PC-9 (cell line): Measurements from ENCODE around the gene PLXDC2. TPM values are rescaled to one million over a fixed set of nuclear protein-coding genes. Genes with fewer than 3 reads are reported as not detected.

ENCODE experiments used
- BruUV-seq: library from RNA; stranded (reverse); fragments of 400-500 nt; replicated peaks from 2 replicates; lab custom pipeline; 2021; lab: Mats Ljungman, UMichigan
- CTCF ChIA-PET: fragments of 300-600 bp; sonication (Branson Sonifier 250); formaldehyde crosslinking; loops from one replicate; lab custom pipeline; 2022; ENCODE audit warnings: antibody characterized with exemption; lab: Charles Lee
- POLR2A ChIA-PET: fragments of 300-600 bp; sonication (Branson Sonifier 250); formaldehyde crosslinking; loops from one replicate; lab custom pipeline; 2022; ENCODE audit warnings: antibody characterized with exemption; ENCODE audit not compliant: unreplicated experiment; lab: Charles Lee
- DNase-seq, 2 experiments: peaks; one replicate each; pipeline versions ENCODE4 v3.0.0 to v3.0.0-alpha.2; 2015 to 2022; ENCODE audit warnings: mixed read lengths in 1 of 2
- H2AFZ ChIP-seq: fragments of 200-600 bp; sonication (generic); 2 replicates; pipeline ENCODE4 v1.8.1; 2017; ENCODE audit warnings: antibody characterized with exemption
- H3F3A ChIP-seq: fragments of 200-600 bp; sonication (generic); 2 replicates; pipeline ENCODE4 v1.8.1; 2017; ENCODE audit warnings: antibody characterized with exemption, mild to moderate bottlenecking, low read depth; ENCODE audit not compliant: insufficient read depth
- H3K27ac ChIP-seq: fragments of 200-600 bp; sonication (generic); 2 replicates; pipeline ENCODE4 v1.6.1; 2016; ENCODE audit warnings: mixed run types
- H3K27me3 ChIP-seq: fragments of 200-600 bp; sonication (generic); 2 replicates; pipeline ENCODE4 v1.6.1; 2016; ENCODE audit warnings: low read depth, mixed run types; ENCODE audit not compliant: insufficient read depth
- H3K36me3 ChIP-seq: fragments of 200-600 bp; sonication (generic); 2 replicates; pipeline ENCODE4 v1.6.1; 2016; ENCODE audit warnings: low read depth, mixed run types
- H3K4me1 ChIP-seq: fragments of 200-600 bp; sonication (generic); replicated peaks from 2 replicates; pipeline ENCODE4 v1.6.1; 2016; ENCODE audit warnings: mixed run types; ENCODE audit not compliant: insufficient read depth
- H3K4me2 ChIP-seq: fragments of 200-600 bp; sonication (generic); 2 replicates; pipeline ENCODE4 v1.6.1; 2017; ENCODE audit warnings: mixed run types
- H3K4me3 ChIP-seq: fragments of 200-600 bp; sonication (generic); 2 replicates; pipeline ENCODE4 v1.6.1; 2016; ENCODE audit warnings: mixed run types
- H3K79me2 ChIP-seq: fragments of 200-600 bp; sonication (generic); 2 replicates; pipeline ENCODE4 v1.6.1; 2017; ENCODE audit warnings: low read depth, mixed run types
- H3K9me2 ChIP-seq: fragments of 200-600 bp; sonication (generic); 2 replicates; pipeline ENCODE4 v1.8.1; 2017; ENCODE audit warnings: mild to moderate bottlenecking; ENCODE audit not compliant: insufficient read depth
- H3K9me3 ChIP-seq: fragments of 200-600 bp; sonication (generic); 2 replicates; pipeline ENCODE4 v1.8.1; 2016; ENCODE audit warnings: low read depth; ENCODE audit not compliant: insufficient read depth
- H4K20me1 ChIP-seq: fragments of 200-600 bp; sonication (generic); 2 replicates; pipeline ENCODE4 v1.8.1; 2017; ENCODE audit not compliant: insufficient read depth
- EZH2 ChIP-seq: fragments of 200-600 bp; sonication (generic); IDR thresholded peaks from 2 replicates; pipeline ENCODE4 v1.8.0; 2017; ENCODE audit warnings: antibody characterized with exemption, low read depth
- intact Hi-C: fragments of 100-400 bp; cut with micrococcal nuclease; formaldehyde crosslinking; loops from one replicate; pipeline ENCODE4 v1.10.0; 2022; ENCODE audit not compliant: unreplicated experiment
- total RNA-seq: library from RNA; stranded (reverse); gene quantifications from 2 replicates; pipeline ENCODE4 v1.2.3, GENCODE V29; 2021
- TF ChIP-seq, protein P1 (sequence below): fragments of 200-600 bp; sonication (generic); conservative IDR thresholded peaks from 2 replicates; pipeline ENCODE4 v1.6.1; 2017; ENCODE audit warnings: mixed run types, antibody characterized with exemption, mild to moderate bottlenecking, moderate library complexity

Gene PLXDC2
- total RNA-seq, 1 experiment from 2014 or later = not detected

DNA sequence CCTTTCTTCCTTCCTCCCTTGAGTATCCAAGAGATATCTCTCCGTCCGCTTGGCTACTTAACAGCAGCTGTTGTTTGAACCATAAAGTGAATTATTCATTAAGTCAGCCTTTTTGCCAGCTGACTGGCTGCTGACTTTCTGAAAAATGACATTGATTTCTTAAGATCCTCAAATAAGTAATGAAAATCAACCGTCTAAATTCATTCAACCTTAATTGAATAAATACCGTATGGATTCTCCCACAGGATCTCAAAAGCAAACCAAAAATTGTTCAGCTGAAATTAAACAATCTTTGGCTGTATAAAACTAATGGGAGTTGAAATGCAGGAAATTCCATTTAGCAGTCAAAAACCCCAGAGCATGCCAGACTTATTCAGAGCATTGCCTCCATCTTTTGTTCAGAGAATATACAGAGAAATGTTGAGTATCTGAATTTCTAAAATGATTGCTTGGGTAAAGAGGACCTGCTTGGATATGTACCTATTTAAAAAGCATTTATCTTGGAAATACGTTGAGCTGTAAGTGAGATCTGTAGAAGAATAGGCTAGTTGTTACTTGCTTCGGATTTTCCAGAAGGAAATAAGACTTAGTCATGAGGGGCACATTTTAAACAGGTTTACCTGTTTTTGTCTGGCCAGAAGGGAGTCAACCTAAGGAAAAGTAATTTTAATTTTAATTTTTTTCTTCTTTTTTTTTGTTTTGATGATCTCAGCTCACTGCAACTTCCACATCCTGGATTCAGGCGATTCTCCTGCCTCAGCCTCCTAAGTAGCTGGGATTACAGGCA lies 136.2 kb downstream of the PLXDC2 start:
- intact Hi-C loops = no loop called here
- CTCF ChIA-PET = no interaction called here
- POLR2A ChIA-PET = no interaction called here
- no peak overlapping the region for H3K4me3 ChIP-seq
- H3K27ac ChIP-seq = no peak overlapping the region
- H3K4me2 ChIP-seq = no peak overlapping the region
- no peaks in the 10 kb centered on the region for H3F3A ChIP-seq
- H3K9me3 ChIP-seq = no peaks in the 10 kb centered on the region
- no peaks in the 10 kb centered on the region for H4K20me1 ChIP-seq
- H2AFZ ChIP-seq = no peak overlapping the region
- TF ChIP-seq, protein P1, sequence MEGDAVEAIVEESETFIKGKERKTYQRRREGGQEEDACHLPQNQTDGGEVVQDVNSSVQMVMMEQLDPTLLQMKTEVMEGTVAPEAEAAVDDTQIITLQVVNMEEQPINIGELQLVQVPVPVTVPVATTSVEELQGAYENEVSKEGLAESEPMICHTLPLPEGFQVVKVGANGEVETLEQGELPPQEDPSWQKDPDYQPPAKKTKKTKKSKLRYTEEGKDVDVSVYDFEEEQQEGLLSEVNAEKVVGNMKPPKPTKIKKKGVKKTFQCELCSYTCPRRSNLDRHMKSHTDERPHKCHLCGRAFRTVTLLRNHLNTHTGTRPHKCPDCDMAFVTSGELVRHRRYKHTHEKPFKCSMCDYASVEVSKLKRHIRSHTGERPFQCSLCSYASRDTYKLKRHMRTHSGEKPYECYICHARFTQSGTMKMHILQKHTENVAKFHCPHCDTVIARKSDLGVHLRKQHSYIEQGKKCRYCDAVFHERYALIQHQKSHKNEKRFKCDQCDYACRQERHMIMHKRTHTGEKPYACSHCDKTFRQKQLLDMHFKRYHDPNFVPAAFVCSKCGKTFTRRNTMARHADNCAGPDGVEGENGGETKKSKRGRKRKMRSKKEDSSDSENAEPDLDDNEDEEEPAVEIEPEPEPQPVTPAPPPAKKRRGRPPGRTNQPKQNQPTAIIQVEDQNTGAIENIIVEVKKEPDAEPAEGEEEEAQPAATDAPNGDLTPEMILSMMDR = no peak
- no peak for TF ChIP-seq EZH2
- no TSS peak for BruUV-seq
- no peaks in the 10 kb centered on the region for H3K36me3 ChIP-seq
- no peaks in the 10 kb centered on the region for H3K27me3 ChIP-seq
- H3K4me1 ChIP-seq = no peaks in the 10 kb centered on the region
- no peaks in the 10 kb centered on the region for H3K9me2 ChIP-seq
- DNase-seq = no peak
- no peaks in the 10 kb centered on the region for H3K79me2 ChIP-seq

DNA sequence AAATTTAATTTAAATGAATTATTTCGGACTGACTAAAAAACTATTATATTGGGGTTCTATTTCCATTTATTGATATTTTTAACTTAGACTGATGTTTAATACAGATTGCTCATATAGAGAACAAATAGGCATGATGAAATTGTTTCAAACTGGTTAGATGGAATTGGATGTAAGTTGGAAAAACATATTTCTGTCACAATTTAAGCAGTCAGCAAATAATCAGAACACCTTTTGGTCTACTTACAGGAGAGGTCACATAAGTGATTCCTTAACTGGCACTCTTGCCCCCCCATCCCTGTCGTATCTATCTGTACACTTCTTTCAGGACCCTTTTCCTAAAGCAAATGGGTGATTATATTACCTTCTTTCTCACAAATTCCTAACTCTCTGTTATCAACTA lies 138.4 kb downstream of the PLXDC2 start:
- Histone ChIP-seq H3K27me3 (no peaks in the 10 kb centered on the region), H4K20me1 (no peaks in the 10 kb centered on the region), H3K4me1 (no peaks in the 10 kb centered on the region), H3K4me2 (no peak overlapping the region), H2AFZ (no peak overlapping the region), H3K9me3 (no peaks in the 10 kb centered on the region), H3F3A (no peaks in the 10 kb centered on the region), H3K9me2 (no peaks in the 10 kb centered on the region), H3K79me2 (no peaks in the 10 kb centered on the region), H3K27ac (no peak overlapping the region), H3K4me3 (no peak overlapping the region), H3K36me3 (no peaks in the 10 kb centered on the region)
- ChIA-PET CTCF (no interaction called here), POLR2A (no interaction called here)
- no peak for TF ChIP-seq EZH2
- TF ChIP-seq, protein P1 = no peak
- intact Hi-C loops = no loop called here
- BruUV-seq = no TSS peak
- DNase-seq = no peak

DNA sequence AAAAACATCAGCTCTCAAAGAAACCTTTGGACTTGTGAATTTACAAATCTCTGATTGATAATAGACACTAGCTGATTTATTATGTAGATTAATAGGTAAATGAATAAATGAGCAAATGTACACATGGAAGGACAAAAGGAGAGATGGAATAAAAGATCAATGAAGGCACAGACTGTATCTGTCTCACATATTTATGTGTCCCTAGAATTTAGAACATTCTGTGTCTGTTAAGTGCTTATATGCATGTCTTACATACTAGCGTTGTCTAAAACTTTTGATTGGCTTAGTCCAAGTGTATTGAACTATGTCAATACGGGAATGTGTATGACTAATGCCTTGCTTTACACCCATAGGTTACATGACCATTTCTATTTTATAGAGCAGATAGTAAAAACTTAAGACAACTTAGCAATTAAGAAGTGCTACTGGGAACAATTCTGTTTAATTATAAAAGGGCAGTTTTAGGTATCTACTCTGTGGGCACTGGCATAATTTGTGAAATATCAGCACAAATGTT lies 140.3 kb downstream of the PLXDC2 start:
- ChIA-PET CTCF (no interaction called here), POLR2A (no interaction called here)
- H3K4me1 ChIP-seq = no peaks in the 10 kb centered on the region
- no peak overlapping the region for H3K27ac ChIP-seq
- intact Hi-C loops = no loop called here
- H2AFZ ChIP-seq = no peak overlapping the region
- H3K27me3 ChIP-seq = no peaks in the 10 kb centered on the region
- H4K20me1 ChIP-seq = no peaks in the 10 kb centered on the region
- no peaks in the 10 kb centered on the region for H3F3A ChIP-seq
- DNase-seq = no peak
- H3K4me2 ChIP-seq = no peak overlapping the region
- H3K9me2 ChIP-seq = no peaks in the 10 kb centered on the region
- H3K4me3 ChIP-seq = no peak overlapping the region
- H3K79me2 ChIP-seq = no peaks in the 10 kb centered on the region
- no peak for TF ChIP-seq EZH2
- TF ChIP-seq, protein P1 = no peak
- BruUV-seq = no TSS peak
- no peaks in the 10 kb centered on the region for H3K9me3 ChIP-seq
- H3K36me3 ChIP-seq = no peaks in the 10 kb centered on the region
